CD4-positive, alpha-beta T cell treated with Interleukin-1 beta for 1 hour (primary cell): ENCODE measurements around the gene TNP2.
"Not testable (repeated sequence)": the region's sequence is repeated elsewhere in the genome, so short reads cannot be mapped to it uniquely, and the experiment has no call there.

ENCODE experiments used
- DNase-seq, 2 donors: peaks; one replicate each; pipeline ENCODE4 v3.0.0-alpha.2; 2020 to 2022

Gene TNP2

DNA sequence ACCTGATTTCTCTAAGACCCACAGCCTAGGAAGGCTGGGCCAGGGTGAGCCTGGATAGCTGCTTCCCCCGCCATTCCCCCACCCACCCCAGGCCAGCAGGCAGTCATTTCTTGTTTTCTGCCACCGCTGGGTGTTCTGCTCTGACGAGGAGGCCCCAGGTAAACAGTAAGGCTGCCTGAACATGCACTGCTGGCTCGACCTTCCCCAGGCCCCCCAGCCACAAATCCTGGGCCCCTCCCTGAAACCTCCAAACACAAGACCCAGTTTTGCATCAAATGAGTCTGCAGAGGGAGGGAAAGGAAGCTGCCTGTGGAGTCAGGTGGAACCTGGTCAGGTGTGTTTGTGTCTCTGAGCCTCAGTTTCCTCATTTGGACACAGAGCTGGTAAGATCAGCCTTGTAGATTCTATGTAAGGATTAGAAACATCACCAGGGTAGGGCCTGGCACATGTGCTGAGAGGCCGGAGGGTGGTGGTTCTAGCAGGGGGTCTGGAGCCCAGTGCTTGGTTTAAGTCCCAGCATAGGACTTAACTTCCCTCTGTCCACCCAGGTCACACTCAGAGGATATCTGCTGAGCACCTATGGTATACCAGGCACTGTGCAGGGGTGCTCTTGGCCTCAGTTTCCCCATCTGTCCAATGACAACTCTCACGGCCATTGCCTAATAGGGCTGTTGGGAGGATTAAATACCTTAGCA, 30.9 kb upstream of the TNP2 start:
- no peak for DNase-seq

DNA sequence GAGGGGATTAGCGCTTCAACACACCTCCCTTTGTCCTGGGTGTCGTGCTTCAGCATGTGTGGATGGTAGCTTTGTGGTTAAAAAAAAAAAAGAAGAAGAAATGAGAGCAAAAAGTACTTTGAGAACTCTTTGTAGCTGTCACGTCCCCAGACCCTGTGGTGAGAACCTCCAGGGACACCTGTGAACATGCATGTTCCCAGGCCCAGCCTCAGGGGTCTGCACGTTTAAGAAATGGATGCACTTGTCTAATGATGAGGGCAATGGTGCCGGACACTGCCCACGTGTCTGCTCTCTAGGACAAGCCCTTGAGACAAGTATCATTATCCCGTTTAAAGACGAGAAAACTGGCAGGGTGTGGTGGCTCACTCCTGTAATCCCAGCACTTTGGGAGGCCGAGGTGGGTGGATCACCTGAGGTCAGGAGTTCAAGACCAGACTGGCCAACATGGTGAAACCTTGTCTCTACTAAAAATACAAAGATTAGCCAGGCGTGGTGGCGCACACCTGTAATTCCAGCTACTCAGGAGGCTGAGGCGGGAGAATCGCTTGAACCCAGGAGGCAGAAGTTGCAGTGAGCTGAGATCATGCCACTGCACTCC, 29.9 kb upstream of the TNP2 start:
- DNase-seq: not testable (repeated sequence)

DNA sequence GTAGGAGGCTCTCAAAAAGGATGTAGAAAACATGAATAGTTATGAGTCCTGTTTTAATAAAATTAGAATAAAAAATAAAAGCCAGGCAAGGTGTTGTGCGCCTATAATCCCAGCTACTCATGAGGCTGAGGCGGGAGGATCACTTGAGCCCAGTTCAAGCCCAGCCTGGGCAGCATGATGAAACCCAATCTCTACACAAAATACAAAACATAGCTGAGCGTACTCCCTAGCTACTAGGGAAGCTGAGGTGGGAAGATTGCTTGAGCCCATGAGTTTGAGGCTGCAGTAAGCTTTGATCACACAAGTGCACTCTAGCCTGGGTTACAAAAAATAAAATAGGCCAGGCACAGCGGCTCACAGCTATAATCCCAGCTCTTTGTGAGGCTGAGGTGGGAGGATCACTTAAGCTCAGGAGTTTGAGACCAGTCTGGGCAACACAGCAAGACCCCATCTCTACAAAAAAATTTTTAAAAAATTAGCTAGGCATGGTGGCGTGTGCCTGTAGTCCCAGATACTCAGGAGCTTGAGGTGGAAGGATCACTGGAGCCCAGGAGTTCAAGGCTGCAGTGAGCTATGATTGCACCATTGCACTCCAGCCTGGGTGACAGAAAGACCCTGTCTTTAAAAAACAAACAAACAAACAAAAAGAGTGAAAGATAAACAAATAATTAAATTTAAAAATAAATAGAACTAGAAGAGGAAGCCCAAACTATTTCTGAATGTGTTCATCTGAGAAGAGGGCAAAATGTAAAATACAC, 29.2 kb upstream of the TNP2 start:
- DNase-seq: no peak

DNA sequence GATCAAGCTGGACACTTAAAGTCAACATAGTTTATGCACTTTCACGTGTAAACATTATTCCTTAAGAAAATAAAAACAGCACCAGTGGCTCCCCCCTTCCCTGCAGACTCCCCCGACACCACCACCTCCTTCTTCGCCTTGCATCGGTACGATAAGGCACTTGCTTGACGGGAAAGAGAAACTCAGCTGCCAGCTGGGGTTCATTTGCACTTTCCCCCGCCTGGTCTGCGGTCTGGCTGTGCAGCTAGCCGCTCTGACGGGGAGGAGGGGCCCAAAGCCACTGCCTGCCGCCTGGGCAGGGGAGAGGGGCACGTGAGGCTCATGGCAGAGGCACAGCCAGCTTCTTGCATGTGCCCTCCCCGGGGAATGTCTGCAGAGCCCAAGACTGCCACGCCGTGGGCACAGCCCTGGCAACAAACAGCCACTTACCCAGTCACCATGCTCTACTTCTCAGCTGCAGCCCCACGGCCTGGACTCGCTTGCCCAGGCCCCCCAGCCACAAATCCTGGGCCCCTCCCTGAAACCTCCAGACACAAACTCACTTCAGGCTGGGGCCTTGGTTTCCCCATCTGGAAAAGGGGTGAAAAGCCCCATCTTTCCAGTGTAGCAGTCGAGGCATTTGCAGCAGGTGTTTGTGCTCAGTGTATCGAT, 28.5 kb upstream of the TNP2 start:
- DNase-seq: peak; percentile 60 to 88

DNA sequence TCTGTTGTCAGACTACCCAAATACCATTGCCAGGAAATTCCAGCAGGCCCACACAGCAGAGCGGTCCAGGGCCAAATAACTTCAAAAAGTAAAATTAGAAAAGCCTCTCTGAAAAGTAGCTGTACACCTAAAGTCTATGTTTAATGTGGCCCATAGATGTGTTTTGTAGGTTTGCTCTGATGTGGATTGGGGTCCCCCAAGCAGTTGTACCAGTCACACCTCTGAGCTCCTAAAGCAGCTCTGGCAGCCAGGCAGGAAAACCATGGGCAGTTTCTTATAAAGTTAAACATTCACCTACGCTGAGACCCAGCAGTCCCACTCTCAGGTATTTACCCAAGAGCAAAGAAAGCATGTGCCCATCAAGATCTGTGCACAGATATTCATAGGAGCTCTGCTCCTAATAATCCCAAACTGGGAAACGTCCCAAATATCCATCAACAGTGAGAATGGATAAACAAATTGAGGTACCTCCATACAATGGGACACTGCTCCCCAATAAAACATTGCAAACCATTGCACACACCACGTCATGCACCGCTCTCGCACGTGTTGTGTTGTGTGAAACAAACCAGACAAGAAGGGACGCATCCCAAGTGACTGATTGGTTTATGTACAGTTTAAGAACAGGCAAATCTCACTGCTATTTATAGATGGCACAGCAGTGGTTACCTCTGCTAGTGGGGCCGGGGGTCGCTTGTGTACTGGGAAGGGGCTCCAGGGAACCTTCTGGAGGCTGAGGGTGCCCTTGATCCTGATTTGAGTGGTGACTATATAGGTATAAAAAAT, 27.8 kb upstream of the TNP2 start:
- DNase-seq: no peak

DNA sequence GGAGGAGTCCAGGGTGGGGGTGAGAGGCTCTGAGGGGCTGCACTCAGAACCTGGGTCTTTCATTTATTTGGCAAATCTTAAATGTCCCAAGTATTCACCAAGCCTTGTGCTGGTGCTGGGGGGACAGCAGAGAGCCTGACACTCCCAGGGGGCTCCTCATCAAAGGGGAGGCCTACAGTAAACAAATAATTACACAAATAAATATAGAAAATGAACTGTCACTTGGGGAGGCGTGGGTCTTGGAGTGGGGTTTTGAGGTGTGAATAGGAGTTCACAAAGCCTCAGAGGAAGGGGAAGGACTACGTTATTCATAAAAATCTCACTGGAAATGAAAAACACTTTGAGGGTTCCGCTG, 27.2 kb upstream of the TNP2 start:
- DNase-seq: no peak

DNA sequence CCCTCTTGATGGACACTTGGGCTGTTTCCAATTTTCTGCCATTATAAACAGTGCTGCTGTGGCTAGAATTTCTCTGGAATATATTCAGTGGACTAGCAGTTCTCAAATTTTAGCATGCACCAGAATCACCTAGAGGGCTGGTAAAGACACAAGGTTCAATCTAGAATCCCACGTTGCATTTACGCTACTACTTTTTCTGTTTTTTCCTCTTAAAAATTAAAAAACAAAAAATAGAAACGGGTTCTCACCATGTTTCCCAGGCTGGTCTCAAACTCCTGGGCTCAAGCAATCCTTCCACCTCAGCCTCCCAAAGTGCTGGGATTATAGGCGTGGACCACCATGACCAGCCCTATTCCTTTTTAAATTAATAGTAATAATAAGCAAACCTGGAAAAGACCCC, 26.5 kb upstream of the TNP2 start:
- DNase-seq: no peak

DNA sequence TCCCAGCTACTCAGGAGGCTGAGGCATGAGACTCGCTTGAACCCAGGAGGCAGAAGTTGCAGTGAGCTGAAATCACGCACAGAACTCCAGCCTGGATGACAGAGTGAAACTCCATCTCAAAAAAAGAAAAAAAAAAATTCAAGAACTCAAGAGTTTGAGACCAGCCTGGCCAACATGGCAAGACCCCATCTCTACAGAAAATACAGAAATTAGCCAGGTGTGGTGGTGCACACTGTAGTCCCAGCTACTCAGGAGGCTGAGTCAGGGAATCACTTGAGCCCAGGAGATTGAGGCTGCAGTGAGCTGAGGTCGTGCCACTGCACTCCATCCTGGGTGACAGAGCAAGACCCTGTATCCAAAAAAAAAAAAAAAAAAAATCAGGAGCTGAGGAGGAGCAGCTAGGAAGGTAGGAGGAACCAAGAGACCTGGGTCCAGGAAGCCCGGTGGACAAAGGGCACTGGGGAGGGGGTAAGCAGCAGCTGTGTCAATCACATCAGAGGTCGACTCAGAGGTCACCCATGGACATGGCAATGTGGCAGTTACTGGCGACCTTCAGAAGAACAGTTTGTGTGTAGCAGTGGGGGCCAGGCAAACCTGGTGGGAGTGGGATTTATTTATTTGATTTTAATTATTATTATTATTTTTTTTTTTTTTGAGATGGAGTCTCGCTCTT, 23.1 kb upstream of the TNP2 start:
- DNase-seq: no peak

DNA sequence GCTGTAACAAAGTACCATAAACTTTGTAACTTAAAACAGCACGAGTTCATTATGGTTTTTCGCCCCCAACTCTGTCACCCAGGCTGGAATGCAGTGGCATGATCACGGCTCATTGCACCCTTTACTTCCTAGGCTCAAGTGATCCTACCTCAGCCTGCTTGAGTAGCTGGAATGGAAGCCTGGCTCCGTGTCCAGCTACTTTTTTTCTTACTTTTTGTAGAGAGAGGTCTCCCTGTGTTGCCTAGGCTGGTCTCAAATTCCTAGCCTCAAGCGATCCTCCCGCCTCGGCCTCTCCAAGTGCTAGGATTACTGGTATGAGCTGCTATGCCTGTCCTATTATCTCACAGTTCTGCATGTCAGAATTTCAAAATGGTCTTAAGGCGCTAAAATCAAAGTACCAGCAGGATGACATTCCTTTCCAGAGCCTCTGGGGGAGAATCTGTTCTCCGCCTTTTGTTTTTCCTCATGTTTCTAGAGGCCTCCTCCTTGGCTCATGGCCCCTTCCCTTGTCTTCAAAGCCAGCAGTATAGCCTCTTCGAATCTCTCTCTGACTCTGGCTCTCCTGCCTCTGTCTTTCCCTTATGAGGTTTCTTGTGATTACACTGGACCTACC, 22.1 kb upstream of the TNP2 start:
- DNase-seq: no peak

DNA sequence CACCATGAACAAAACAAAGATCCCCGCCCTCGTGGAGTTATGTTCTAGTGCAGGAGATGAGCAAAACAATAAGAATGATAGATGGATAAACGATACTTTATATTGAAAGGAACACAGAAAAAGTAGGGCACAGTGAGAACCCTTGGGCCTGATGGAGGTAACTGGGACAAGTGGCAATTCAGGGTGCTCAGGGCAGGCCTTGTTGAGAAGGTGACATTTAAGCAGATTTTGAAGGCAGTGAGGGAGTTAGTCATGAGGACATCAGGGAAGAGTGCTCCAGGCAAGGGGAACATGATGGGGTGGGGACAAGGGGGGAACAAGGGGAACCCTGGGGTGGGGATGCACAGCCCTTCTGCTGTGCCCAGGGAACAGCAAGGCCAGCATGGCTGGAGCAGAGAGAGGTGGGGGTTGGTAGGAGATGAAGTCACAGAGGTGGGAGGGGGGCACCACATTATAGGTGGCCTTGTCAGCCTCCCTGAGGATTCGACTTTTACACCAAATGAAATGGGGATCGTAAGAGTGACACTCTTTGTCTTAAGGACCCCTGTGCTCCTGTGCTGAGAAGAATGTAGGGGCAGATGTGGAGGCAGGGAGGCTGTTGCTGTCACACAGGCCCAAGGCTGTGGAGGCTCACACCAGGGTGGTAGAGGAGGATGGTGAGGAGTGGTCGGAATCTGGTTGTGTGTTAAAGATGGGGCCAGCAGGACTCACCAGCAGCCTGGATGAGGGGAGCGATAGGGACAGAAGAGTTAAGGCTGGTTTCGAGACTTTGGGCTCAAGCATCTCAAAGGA, 21.2 kb upstream of the TNP2 start:
- no peak for DNase-seq

DNA sequence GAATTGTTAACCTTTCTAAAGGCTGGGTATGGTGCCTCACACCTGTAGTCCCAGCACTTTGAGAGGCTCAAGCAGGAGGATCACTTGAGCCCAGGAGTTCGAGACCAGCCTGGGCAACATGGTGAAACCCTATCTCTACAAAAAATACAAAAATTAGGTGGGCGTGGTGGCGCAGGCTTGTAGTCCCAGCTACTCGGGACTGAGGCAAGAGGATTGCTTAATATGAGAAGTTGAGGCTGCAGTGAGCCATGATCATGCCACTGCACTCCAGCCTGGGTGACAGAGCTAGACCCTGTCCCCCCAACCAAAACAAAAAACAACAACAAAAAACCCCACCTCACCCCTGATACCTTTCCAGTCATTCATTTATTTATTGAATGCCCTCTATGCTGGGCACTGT, 20.6 kb upstream of the TNP2 start:
- DNase-seq: not testable (repeated sequence)

DNA sequence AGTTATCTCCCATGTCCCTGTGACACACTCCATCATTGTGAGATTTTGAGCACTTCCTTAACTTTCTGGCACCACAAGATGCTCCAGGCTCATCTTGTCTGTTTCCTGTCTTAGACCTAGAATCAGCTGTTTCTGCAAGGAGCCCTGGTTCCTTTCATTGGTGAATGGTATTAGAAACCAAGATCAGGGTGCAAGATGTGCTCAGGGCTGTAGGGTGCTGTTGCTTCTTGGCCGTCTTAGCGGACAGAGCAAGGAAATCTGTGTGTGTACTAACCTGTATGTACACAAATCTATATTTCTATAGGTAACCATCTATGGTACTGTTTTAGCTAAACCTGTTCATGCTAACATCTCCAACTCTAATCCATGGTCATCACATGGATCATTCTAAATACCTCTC, 20.1 kb upstream of the TNP2 start:
- DNase-seq: no peak

DNA sequence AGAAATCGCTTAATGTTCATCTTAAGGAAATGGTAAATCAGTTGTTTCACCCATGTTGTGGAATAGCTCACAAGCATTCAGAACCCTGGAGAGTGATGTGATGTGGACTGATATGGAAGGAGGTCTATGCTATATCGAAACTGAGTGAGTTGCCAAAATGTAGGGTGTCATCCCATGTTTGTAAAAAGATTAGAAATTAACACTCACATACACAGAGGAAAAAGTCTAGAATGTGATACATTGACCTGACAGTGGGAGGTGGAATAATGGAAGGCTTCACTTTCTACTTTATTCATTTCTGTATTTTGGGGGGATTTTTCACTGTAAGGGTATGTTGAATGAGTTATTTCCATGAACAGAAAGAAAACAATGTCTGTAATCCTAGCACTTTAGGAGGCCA, 16.7 kb upstream of the TNP2 start:
- no peak for DNase-seq

DNA sequence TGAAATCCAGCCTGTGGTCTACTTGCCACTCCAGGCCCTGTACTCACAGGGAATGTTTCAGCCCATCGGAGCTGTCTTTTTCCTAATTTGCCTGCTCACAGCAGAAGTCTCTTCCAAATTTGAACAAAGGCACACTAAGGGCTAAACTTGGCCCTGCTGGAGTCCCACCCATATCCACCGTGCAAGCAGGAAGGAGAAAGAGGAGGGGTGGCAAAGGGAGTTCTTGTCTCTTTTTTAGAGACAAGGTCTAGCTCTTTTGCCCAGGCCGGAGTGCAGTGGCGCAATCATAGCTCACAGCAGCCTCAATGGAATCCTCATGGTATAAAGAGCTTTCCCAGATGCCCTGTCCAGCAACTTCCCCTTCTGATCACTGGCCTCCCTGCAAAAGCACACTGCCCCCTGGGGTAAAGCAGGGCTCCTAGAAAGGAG, 14.7 kb upstream of the TNP2 start:
- no peak for DNase-seq

DNA sequence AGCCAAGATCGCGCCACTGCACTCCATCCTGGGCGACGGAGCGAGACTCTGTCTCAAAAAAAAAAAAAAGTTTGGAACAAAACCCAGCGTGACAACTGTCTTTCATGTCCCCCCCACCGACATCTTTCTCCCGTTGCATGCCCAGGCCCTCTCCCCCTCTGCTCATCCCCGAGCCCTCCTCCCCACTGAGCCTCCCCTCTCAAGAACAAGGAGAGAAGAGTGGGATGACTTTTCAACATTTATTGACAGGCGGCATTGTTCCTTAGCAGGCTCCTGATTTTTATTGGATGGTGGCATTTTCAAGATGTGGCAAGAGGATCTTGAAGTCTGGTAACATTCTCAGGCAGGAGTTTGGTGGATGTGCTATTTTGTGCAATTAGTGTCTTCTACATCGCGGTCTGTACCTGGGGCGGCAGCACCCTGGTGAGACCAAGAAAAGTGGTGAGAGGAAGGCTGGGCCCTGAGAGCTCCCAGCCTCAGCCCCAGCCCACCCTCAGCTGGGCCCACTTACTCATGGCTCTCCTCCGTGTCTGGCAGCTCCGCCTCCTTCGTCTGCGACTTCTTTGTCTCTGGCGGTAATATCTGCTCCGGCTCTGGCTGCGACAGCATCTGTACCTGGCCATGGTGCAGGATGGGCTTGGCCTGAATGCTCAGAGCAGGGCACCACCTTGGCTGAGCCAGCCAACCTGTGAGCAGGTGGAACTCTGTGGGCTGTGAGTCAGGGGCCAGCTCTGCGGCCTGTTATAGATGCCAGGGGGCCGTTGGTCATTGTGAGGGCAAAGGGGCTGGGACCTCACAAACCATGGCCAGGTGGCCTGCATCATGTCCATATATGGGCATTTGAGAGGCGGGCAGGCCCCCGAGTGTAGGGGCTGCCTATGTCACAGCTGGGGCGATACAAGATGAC, 11.7 kb upstream of the TNP2 start, which contains the start of gene PRM1:
Gene PRM1, minus strand, starts transcription at position 715 of the 907 bp plus-strand sequence. Its CDS starts 92 bp downstream, at position 623.
- DNase-seq: no peak

DNA sequence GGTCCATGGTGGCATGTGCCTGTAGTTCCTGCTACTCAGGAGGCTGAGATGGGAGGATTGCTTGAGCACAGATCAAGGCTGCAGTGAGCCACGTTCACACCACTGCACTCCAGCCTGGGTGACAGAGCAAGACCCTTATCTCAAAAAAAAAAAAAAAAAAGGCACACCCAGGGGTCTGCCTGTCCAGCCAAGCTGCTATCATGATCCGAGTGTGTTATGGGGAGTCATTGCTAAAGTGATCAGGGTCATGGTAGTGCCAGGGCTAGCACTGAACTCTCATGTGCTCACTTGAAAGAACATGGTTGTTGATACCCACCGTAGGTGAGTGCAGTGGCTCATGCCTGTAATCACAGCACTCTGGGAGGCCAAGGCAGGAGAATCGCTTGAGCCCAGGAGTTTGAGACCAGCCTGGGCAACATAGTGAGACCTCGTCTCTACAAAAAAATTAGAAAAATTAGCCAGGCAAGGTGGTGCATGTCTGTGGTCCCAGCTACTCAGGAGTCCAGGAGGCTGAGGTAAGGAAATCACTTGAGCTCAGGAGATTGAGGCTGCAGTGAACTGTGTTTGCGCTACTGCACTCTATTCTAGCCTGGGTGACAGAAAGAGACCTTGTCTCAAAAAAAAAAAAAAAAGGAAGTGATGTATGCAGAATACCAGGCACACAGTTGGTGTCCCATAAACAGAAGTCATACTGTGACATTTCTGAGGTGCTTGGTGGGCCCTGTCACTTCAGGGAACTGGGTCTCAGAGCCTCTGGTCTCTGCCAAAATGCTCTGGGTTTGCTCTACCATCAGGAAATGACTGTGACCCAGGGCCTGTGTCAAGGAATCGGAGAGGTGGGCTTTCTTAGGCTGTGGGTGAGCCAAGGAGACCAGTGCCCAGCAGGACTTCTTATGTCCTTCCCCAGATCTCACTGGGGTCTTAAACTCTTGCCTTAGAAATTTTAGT, 9.8 kb upstream of the TNP2 start:
- no peak for DNase-seq

DNA sequence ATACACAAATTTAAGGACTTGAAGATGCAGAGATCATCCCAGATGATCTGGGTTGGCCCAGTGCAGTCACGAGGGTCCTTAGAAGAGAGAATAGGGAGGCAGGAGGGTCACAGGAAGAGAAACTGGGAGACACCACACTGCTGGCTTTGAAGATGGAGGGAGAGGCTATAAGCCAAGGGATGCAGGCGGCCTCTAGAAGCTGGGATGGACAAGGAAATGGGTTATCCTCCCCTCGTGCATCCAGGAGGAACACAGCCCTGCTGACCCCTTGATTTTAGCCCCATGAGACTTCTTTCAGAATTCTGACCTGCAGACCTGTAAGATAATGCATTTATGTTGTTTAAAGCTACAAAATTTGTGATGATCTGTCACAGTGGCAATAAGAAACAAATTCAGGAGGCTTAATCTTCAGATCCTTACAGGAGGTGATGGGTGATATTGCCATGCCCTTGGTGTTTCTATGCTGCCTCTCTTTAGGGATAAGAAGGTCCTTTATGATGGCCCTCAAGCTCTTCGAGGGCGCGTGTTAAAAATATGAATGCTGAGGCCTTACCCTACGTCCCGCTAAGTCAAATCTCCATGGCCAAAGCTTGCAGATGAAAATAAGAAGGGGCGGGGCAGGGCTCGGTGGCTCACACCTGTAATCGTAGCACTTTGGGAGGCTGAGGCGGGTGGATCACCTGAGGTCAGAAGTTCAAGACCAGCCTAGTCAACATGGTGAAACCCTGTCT, 8.6 kb upstream of the TNP2 start:
- no peak for DNase-seq
